ENCODE results near the gene EEPD1.
"Not testable (repeated sequence)": the region's sequence is repeated elsewhere in the genome, so short reads cannot be mapped to it uniquely, and the experiment has no call there.

DNA sequence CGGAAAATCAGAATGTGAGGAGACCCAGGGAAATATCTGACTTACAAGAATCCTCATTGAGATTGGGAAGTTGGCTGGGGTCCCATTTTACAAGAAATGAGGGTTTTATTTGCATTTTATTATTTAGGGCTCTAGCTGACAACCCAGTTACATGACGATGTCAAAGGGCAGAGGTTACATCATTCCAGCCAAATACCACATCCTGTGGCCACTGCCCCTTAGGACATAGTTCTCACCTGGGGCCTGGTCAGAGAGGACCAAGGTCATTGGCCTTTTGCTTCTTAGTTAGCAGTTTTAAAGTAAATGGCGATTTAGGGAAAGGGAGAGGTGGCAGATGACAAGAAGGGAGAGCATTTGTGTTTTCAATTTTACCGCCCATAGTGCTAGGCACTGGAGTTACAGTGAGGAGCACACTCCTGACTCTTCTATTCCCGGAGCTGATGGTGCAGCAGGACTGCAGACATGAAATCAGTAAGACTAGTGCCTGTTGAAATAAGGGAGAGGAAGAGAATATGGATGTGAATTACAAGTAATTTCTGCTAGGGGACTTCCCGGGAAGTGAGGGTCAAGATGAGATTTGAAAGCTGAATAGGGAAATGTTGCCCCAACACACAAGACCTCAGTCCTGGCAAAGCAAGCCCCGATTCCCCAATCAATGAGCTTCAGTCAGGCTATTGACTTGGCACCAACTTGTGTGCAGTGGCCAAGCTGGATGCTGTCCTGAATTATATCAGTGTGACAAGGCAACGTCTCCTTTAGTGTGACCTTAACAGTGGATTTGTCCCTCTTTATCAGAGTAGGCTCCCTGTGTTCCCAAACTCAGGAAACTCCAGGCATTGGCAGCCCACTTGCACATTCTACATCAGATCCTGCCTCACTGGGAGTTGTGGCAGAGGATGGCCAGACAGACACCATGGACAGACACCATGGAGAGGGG lies 45.8 kb upstream of the EEPD1 start:
- not testable (repeated sequence) for TF ChIP-seq POLR2AphosphoS5, EP300 (IDR thresholded peaks at IDR 0.05)
